ENCODE results near the gene SYCE1L.

DNA sequence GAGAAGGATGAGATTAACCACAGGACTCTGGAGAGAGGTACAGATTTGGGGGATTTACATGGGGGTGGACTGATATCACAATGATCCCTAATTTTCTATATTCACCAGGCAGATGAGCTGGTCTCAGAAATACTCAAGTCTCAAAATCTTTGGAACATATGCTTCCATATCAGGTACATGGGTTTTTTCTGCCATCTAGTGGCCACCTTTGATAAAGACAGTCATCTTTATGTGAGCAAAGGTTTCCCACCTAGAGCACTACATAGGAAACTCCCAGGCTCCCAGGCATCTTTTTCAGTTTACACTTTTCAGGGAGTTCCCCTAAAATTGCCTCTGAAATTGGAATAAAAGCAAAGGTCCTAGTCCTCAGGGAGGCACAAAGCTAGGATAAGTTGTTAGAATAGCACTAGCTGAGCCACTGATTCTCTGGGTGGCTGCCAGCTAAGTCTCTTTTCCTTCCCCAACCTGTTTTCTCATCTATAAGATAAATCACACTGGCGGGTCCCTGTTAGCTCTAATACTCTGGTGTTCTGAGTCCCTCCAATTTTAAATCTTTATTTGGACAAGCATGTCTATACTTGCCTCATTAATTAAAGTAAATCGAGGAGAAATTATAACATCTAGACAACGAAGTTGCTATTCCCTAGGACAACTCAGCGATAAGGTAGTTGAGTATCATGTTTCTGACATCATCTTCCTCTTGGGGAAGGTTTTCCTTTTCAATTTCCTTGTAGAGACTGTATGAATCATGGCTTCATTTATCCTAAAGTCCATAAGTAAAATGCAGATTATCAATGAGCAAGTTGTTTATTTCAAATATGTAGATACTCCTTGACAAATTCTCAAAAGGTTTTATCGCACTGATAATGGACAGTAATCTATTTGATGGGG is 27.2 kb upstream of the SYCE1L start:
- TF ChIP-seq, protein P1, sequence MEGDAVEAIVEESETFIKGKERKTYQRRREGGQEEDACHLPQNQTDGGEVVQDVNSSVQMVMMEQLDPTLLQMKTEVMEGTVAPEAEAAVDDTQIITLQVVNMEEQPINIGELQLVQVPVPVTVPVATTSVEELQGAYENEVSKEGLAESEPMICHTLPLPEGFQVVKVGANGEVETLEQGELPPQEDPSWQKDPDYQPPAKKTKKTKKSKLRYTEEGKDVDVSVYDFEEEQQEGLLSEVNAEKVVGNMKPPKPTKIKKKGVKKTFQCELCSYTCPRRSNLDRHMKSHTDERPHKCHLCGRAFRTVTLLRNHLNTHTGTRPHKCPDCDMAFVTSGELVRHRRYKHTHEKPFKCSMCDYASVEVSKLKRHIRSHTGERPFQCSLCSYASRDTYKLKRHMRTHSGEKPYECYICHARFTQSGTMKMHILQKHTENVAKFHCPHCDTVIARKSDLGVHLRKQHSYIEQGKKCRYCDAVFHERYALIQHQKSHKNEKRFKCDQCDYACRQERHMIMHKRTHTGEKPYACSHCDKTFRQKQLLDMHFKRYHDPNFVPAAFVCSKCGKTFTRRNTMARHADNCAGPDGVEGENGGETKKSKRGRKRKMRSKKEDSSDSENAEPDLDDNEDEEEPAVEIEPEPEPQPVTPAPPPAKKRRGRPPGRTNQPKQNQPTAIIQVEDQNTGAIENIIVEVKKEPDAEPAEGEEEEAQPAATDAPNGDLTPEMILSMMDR (conservative IDR thresholded peaks at IDR 0.05; ENCODE audit: low read depth, low read length), result peak; percentile 73
- TF ChIP-seq EZH2 (IDR thresholded peaks at IDR 0.05; ENCODE audit: borderline replicate concordance, low read depth, low read length, poor library complexity, severe bottlenecking), result no peak
